CD4-positive, alpha-beta T cell treated with Interleukin-10 for 1 hour (primary cell): ENCODE data around the gene CYTH1.

Source experiments
- DNase-seq: peaks from one replicate; pipeline ENCODE4 v3.0.0-alpha.2; 2020

CYTH1 gene

GRCh38 chr17:78803186-78803845 is 21.2 kb upstream of the CYTH1 start:
- DNase-seq: no peak

- no peak for DNase-seq
These were observed 20.4 kb upstream of the CYTH1 start for GRCh38 chr17:78802459-78802858.

- no peak for DNase-seq
These were observed 19.9 kb upstream of the CYTH1 start for GRCh38 chr17:78802008-78802407.

- no peak for DNase-seq
These were observed 18.3 kb upstream of the CYTH1 start for GRCh38 chr17:78800132-78800931.

- DNase-seq: peak; percentile 68
These were observed 16.9 kb upstream of the CYTH1 start for GRCh38 chr17:78798695-78799559.

GRCh38 chr17:78797691-78798585 is 15.9 kb upstream of the CYTH1 start:
- DNase-seq: no peak

- DNase-seq: no peak
These were observed 15.1 kb upstream of the CYTH1 start for GRCh38 chr17:78797213-78797612.

- no peak for DNase-seq
These were observed 14.4 kb upstream of the CYTH1 start for GRCh38 chr17:78796517-78796900.

- no peak for DNase-seq
These were observed 13.9 kb upstream of the CYTH1 start for GRCh38 chr17:78795861-78796516.

GRCh38 chr17:78794864-78795640 is 13.0 kb upstream of the CYTH1 start:
- no peak for DNase-seq

- no peak for DNase-seq
These were observed 12.3 kb upstream of the CYTH1 start for GRCh38 chr17:78794399-78794798.

GRCh38 chr17:78793968-78794367 is 11.9 kb upstream of the CYTH1 start:
- DNase-seq: no peak

- no peak for DNase-seq
These were observed 11.3 kb upstream of the CYTH1 start for GRCh38 chr17:78793415-78793814.

- no peak for DNase-seq
These were observed 10.0 kb upstream of the CYTH1 start for GRCh38 chr17:78791840-78792709.

- DNase-seq: no peak
These were observed 8.5 kb upstream of the CYTH1 start for GRCh38 chr17:78790552-78790951.

- peak; percentile 60 for DNase-seq
These were observed 7.6 kb upstream of the CYTH1 start for GRCh38 chr17:78789663-78790181.

GRCh38 chr17:78789149-78789662 is 7.1 kb upstream of the CYTH1 start:
- DNase-seq: no peak

GRCh38 chr17:78788451-78788850 is 6.4 kb upstream of the CYTH1 start:
- no peak for DNase-seq

- DNase-seq: no peak
These were observed 5.4 kb upstream of the CYTH1 start for GRCh38 chr17:78787444-78787843.

GRCh38 chr17:78785663-78786057 is 3.6 kb upstream of the CYTH1 start:
- DNase-seq: no peak
